ENCODE data around the gene CFAP53.

CFAP53 gene

DNA sequence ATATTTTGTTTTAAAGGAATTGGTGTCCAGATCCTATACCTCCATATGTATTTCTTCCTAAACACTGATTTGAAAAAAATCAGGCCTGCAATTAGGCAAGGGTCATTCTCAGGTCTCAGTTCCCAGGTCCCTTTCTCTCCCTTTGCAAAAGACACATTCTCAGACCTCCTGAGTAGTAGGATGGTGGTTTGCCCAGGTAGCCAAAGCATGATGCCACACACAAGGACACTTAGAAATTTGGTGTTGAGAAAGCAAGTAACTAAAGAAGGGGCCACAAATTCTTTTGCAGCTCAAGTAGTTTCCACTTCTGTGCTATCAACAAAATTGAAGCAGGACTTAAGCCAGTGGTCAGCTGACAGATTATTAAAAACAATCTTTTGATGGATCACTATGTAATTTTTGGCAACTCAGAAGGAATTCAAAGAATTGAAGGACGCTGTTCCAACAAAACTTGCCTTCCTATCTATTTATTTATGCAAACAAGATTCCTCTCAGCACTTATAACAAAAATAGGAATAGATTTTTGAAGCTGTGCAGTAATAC is 64.7 kb downstream of the CFAP53 start:
- no peak for TF ChIP-seq POLR2A (IDR thresholded peaks at IDR 0.05; ENCODE audit: low read depth, low read length)
- FAIRE-seq (no peak), DNase-seq (ENCODE audit: insufficient read length, low spot score) (no peak)

DNA sequence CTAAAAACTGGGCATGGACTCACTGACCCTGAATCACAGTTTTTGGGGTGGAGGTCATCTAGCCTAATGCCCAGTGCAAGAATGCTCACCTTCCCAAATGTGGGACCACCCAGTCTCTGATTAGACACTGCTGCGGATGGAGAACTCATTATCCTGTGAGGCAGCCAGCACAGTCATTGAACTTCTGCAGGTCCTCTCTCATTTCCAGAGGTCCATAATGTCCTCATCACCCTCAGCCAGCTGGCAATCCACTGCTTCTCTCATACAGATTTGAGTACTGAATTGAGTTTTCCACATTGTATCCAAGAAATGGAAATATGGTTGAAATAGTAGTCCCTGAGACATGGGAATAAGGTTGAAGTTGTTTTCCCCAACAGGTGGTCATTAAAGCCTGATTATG is 66.4 kb downstream of the CFAP53 start:
- FAIRE-seq, result no peak
- DNase-seq (ENCODE audit: insufficient read length, low spot score), result no peak
- no peak for TF ChIP-seq POLR2A (IDR thresholded peaks at IDR 0.05; ENCODE audit: low read depth, low read length)

DNA sequence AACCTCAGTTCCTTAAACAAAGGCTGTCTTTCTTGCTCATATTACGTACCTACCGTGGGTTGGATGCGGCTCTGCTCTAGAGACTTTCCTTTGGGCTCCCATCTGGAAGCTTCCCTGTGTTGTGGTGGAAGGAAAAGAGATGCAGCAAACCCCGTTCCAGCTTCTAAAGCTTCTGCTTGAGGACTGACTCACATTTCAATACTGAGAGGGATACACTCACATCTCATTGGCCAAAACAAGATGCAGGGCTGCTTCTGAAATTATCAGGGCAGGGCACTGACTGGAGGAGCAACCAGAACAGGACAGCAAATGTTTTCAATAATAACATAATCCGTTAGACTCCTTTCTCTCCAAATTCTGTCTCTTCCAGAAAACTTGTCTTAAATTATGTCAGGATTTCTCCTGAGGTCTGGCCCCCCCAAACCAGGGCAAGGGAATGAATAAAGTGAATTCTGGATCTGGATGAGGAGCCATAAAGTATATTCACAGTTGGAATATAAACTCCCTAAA is 66.9 kb downstream of the CFAP53 start:
- DNase-seq (ENCODE audit: insufficient read length, low spot score), result no peak
- TF ChIP-seq POLR2A (IDR thresholded peaks at IDR 0.05; ENCODE audit: low read depth, low read length), result no peak
- FAIRE-seq, result no peak

DNA sequence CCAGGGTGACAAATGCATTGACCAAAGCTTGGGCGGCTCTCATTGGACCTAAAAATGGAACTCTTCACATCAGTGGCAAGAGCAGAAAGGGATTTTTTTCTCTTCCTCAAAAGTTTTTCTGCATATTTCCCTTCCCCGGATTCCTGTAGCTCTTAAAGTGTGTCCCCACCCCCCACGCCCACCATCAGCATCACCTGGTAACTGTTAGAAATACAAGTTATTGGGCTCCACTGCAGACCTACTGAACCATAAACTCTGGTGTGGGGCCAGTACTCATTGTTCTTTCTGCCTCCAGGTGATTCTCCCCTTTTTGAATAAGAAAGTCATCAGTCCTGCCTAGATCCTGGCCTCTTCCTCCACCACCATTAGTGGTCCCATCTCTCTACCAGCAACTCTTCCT is 70.0 kb downstream of the CFAP53 start:
- FAIRE-seq, result no peak
- DNase-seq (ENCODE audit: insufficient read length, low spot score), result no peak
- TF ChIP-seq POLR2A (IDR thresholded peaks at IDR 0.05; ENCODE audit: low read depth, low read length), result no peak

DNA sequence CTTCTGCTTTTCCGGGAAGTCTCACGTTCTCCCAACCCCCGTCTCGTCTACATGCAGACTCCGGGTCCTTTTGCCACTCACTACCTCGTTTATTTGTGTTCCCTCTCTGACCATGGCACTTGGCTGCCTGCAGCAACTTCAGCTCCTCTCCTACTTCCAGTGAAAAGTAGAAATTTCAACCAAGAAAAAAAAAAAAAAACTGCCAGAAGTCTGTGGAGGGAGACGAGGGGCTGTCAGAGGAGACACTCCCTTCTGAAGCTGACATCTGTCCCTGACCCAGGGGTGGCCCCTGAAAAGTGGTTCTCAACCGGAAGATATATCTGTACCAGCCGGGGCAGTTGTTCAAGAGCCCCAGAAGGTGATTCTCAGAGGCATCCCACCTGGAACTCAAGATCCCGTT is 70.6 kb downstream of the CFAP53 start:
- TF ChIP-seq POLR2A (IDR thresholded peaks at IDR 0.05; ENCODE audit: low read depth, low read length), result no peak
- DNase-seq (ENCODE audit: insufficient read length, low spot score), result no peak
- FAIRE-seq, result no peak

DNA sequence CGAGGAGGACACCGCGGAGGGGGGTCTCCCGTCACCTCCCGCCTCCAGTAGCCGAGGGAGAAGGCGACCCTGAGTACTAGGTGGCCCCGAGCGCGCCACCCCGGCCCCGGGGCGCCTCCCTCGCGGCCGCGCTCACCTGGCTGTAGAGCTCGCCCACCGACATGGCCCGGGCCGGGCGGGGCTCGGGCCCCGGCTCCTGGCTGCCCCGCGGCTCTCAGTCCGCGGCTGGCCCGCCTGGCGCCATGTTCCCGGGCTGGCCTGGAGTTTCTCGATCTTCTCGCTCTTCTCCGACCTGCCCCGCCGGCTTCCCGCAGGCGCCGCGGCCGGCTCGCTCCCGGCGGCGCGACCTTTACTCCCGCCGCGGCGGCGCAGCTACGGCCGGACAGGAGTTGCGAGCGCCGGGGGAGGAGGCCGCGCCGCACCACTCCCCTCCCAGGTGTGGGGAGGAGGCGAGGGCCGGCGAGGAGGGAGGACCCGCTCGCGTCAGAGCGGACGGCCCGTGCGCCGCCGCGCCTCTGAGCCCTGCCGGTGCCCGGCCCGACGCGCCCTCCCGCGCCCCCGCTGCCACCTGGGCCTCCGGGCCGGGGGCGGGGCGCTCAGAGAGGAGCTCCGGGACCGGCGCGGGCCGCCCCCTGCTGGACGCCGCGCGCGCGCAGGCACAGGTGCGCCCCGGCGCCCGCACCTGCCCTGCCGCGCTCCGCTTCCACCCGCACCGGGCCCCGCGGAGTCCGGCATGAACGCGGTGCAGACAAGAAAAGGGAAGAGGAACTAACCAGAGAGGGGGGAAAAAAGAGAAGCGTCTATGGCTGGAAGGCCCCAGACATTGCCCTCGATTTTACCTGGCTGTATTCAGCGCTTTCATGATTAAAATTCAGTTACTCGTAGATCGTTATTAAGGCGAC is 71.4 kb downstream of the CFAP53 start, which contains the start of gene MYO5B:
TSS of gene MYO5B (minus strand) at position 517 of the 902 bp plus-strand sequence. CDS start at position 163, 354 bp downstream.
- FAIRE-seq (no peak), DNase-seq (ENCODE audit: insufficient read length, low spot score) (no peak)
- no peak for TF ChIP-seq POLR2A (IDR thresholded peaks at IDR 0.05; ENCODE audit: low read depth, low read length)

DNA sequence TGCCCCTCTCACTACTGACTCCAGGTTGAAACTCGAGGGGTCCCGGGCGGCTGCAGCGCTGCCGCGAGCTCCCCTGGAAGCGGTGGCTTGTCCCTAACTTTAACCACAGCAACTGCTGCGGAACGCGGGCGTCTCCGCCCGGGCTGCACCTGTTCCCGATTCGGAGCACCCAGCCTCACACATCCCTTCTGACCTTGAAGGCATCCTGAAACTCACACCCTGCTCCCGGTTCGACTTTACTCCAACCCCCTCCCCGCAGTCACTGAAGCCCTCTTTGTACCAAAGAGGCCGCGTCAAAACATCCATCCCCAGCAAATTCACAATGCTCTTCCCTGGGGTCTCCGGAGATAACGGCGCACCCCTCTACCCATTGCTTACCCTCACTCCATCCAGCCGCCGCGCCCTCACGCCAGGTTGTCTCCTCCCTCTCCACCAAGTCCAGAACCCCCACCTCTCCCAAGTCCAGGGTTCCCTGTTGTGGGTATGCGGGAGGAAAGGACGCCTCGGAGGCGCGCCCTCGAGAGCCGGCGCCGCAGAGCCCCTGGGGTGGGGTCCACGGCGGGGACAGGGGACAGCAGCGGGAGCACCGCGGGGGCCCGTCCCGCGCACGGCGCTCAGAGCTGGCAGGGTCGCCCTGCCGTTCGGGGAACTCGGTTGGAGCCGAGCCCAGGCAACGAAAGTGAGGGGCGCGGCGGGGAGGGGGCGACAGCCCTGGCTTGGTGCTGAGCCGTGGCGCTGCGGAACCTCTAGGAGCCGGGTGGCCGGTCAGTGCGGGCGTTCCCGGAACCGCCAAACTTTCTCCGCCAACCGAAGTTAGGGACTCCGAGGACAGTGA is 72.3 kb downstream of the CFAP53 start:
- DNase-seq (ENCODE audit: insufficient read length, low spot score) (no peak), FAIRE-seq (no peak)
- no peak for TF ChIP-seq POLR2A (IDR thresholded peaks at IDR 0.05; ENCODE audit: low read depth, low read length)

DNA sequence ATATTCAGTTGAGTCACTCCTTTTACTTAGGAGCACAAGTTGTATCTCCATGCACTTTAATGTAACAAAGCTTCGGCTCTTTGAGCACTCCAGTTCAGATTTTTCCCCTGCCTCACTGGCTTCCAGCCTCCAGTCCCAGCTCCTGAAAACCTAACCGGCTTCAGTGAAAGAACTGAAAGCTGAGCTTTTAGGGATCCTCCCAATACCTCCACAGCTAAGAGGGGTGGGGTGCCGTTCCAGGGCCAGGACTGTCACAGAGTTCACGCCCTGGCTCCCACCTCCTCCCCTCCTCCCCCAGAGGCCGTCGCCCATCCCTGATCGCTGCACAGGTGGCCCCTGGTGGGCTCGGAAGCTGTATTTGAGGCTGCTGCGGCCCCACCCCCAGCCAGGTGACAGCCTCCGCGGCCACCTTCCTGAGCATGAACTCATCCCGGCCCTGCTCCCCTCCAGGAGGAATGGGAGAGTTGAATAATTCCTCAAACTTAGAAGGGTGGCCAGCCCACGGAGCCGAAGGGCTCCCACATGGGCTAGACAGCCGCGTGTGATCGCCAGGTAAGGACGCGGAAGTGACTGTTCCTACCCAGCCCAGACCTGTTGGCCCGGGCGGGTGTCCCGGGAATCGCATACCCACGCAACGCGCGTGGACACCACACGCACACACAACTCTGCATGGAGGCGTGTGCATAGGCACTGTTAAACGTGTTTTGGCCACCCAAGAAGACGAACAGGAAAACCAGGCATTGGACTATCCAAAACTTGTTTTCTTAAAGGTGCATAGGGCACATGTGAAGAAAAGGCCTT is 73.1 kb downstream of the CFAP53 start:
- no peak for TF ChIP-seq POLR2A (IDR thresholded peaks at IDR 0.05; ENCODE audit: low read depth, low read length)
- no peak for FAIRE-seq
- DNase-seq (ENCODE audit: insufficient read length, low spot score), result no peak

DNA sequence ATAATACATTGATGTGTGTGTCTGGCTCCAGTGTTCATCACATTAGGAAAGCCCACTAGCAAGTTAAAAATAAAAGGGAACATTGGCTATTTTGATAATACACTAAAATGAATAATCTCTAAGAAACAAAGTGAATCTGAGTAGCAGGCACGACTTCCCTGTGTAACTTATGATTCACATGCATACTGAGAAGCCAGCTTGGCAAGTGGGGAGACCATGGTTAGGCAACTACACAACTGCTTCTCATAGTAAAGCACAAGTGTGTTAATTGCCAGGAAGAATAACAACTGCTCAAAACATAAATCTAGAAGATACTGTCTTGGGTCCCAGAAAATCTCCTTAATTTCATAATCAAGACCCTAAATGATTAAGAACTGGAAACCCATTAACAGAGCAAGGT is 75.4 kb downstream of the CFAP53 start:
- DNase-seq (ENCODE audit: insufficient read length, low spot score) (no peak), FAIRE-seq (no peak)
- TF ChIP-seq POLR2A (IDR thresholded peaks at IDR 0.05; ENCODE audit: low read depth, low read length), result no peak

DNA sequence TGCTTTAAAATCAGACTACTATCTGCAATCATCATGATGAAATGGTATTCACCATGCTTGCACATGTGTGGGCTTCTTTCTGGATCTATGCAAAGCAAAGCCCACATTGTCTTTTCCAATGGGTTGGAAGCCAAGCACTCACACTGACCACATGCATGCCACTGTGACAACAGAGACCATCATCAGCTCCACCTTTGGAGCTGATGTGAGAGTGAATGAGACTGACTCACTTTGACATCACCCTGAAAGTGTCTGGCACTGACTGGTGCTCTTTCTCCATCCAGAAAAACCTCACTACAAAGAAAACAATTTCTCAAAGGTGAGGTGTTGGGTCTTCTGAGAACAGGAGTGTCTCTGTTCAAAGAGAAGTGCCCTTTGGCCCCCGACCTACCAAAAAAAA is 76.1 kb downstream of the CFAP53 start:
- no peak for TF ChIP-seq POLR2A (IDR thresholded peaks at IDR 0.05; ENCODE audit: low read depth, low read length)
- DNase-seq (ENCODE audit: insufficient read length, low spot score), result no peak
- FAIRE-seq, result no peak

DNA sequence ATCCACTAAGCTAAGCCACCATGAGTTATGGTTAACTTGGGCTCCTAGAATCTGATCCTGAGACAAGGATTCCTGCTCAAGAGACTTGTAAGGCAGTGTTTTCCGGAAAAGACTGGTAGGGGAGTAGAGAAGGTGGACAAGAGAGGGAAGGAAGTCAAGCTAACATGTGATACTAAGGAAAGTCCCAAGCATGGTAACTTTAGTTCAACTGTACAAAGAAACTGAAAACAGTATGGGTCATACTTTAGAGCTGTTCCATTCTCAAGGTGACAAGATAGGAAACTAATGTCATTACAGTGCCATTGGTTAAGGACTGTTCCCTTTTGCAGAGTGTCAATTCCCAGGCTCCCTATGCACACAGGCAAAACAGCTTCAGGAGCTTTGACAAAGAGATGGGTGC is 77.1 kb downstream of the CFAP53 start:
- no peak for DNase-seq (ENCODE audit: insufficient read length, low spot score)
- FAIRE-seq, result no peak
- TF ChIP-seq POLR2A (IDR thresholded peaks at IDR 0.05; ENCODE audit: low read depth, low read length), result no peak

DNA sequence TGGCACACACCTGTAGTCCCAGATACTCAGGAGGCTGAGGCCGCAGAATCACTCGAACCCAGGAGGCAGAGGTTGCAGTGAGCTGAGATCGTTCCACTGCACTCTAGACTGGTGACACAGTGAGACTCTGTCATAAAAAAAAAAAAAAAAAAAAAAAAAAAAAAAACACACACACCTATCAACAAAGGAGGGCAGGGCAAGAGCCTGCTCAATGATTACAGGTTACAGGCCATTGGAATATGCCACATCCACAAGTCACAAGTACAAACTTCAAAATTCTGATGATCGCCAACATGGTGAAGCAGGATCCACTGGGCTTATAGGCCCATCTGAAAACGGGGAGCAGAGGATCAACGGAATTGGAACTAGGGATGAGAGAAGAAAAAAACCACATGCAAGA is 77.6 kb downstream of the CFAP53 start:
- DNase-seq (ENCODE audit: insufficient read length, low spot score) (no peak), FAIRE-seq (no peak)
- TF ChIP-seq POLR2A (IDR thresholded peaks at IDR 0.05; ENCODE audit: low read depth, low read length), result no peak

DNA sequence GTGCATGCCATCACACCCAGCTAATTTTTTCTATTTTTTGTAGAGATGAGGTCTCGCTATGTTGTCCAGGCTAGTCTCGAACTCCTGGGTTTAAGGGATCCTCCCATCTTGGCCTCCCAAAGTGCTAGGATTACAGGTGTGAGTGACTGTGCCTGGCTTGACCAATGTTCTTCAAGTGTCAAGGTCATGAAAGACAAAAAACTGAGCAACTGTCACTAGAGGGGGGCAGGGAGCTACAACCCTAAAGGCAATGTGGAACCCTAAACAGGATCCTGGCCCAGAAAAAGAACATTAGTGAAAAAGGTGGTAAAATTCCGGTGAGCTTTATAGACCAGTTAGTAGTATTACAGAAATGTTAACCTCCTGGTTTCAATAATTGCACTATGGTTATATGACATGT is 78.6 kb downstream of the CFAP53 start:
- FAIRE-seq, result no peak

More for the DNA sequence above, 78.6 kb downstream of the CFAP53 start:
- DNase-seq (ENCODE audit: insufficient read length, low spot score), result no peak
- no peak for TF ChIP-seq POLR2A (IDR thresholded peaks at IDR 0.05; ENCODE audit: low read depth, low read length)
